Prostate gland (tissue), 2 donors: Measurements from ENCODE around the gene MBLAC1. TPM values are rescaled to one million over a fixed set of nuclear protein-coding genes. Genes with fewer than 3 reads are reported as not detected.

Source experiments
- DNase-seq: peaks from one replicate; pipeline ENCODE4 v3.0.0-alpha.2; 2019; ENCODE audit warnings: low spot score
- H3K27ac ChIP-seq, 2 donors: fragments of 200-600 bp; sonication (generic); 2 replicates each; pipeline ENCODE4 v1.5.1; 2017 to 2019
- H3K27me3 ChIP-seq: fragments of 200-600 bp; sonication (generic); replicated peaks from 2 replicates; pipeline ENCODE4 v1.5.1; 2019; ENCODE audit not compliant: insufficient read depth
- H3K36me3 ChIP-seq, 2 donors: fragments of 200-600 bp; sonication (generic); 1 replicate in 1 of 2; 2 replicates in 1 of 2; pipeline versions ENCODE4 v1.5.1 to v1.8.1; 2017 to 2019
- H3K4me1 ChIP-seq: fragments of 200-600 bp; sonication (generic); replicated peaks from 2 replicates; pipeline ENCODE4 v1.5.1; 2019
- H3K4me3 ChIP-seq, 2 donors: fragments of 200-600 bp; sonication (generic); 2 replicates each; pipeline ENCODE4 v1.5.1; 2017 to 2019
- H3K9me3 ChIP-seq: fragments of 200-600 bp; sonication (generic); 2 replicates; pipeline ENCODE4 v1.5.1; 2017
- CTCF ChIP-seq, 4 experiments: fragments of 200-600 bp in 2 of 4; fragments of 450-650 bp in 2 of 4; sonication (generic) in 2 of 4; IDR thresholded peaks; 1 replicate in 3 of 4; 2 replicates in 1 of 4; pipeline ENCODE4 v1.5.1; 2016 to 2019; ENCODE audit warnings: antibody characterized with exemption in 4 of 4, mild to moderate bottlenecking in 2 of 4, moderate library complexity in 2 of 4
- POLR2A ChIP-seq: fragments of 450-650 bp; IDR thresholded peaks from one replicate; pipeline ENCODE4 v1.6.1; 2016; ENCODE audit warnings: antibody characterized with exemption, mild to moderate bottlenecking
- POLR2AphosphoS5 ChIP-seq: sonication (generic); formaldehyde crosslinking; IDR thresholded peaks from one replicate; pipeline ENCODE4 v1.6.1; 2017; ENCODE audit warnings: antibody characterized with exemption
- WGBS: methylation state at CpG from one replicate; pipeline ENCODE4 v1.1.5; 2018; 5-methylcytosine and 5-hydroxymethylcytosine counted together
- intact Hi-C: fragments of 100-400 bp; cut with DNase I; formaldehyde crosslinking; loops from one replicate; pipeline ENCODE4 v1.14.2; 2022
- total RNA-seq, 2 donors: library from RNA; depleted of rRNA; stranded (reverse); fragments of >200 nt; gene quantifications; one replicate each; pipeline ENCODE4 v1.1.0, GENCODE V29; 2016

The MBLAC1 gene
- total RNA-seq, 2 donors from 2014 or later = 4.4 to 6.1 TPM

DNA sequence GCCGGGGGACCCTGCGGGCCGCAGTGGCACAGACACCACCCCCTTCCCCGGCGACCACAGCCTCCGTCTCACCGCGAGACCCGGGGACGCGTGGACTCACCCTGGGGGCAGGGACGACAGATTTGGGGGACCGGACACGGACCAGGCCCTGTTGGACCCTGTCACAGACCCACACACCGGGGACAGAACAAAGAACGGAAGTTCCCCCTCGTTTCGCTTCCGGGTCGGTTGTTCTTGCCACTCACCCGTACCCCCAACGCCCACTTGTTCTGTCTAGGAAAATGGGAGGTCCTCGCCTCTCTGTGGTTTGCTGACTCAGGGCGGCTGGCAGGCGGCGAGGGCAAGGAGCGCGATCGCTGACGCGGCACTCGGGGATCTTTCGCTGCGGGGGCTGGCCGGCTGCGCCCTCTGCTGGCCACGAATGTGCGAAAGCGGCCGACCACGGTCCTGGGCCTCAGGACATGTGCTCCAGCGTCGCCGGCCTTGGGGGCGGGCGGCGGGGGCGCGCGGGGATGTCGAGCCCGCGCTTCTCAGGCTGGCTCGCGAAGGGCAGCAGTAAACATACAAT lies 45.1 kb upstream of the MBLAC1 start, which contains the start of gene ZNF3:
TSS of gene ZNF3 (minus strand) at position 189 of the 568 bp plus-strand sequence. CDS start 4,366 bp downstream, outside the sequence.
- H3K4me1 ChIP-seq = peaks cover 10% of the 10 kb centered on the region
- intact Hi-C loops = loop anchor here (2.0 kb wide), 2 partner anchors 67 to 87 kb away; partner anchors contain the start of gene ZKSCAN1
- no peaks in the 10 kb centered on the region for H3K9me3 ChIP-seq
- no peaks in the 10 kb centered on the region for H3K36me3 ChIP-seq
- H3K27me3 ChIP-seq = no peaks in the 10 kb centered on the region
- DNase-seq = peak; percentile 98
- peak within 1 kb of the TSS; percentile 76 to 82 for H3K27ac ChIP-seq
- peak within 1 kb of the TSS; percentile 67 to 93 for H3K4me3 ChIP-seq
- 1% methylated on average over 52 of the region's 55 CpGs for WGBS
- TF ChIP-seq CTCF (IDR thresholded peaks at IDR 0.05) (peak; percentile 94 to 98 (median 97)), POLR2AphosphoS5 (peak; percentile 98), POLR2A (peak; percentile 32)

- no peak for TF ChIP-seq POLR2AphosphoS5
- TF ChIP-seq POLR2A = no peak
- TF ChIP-seq CTCF (IDR thresholded peaks at IDR 0.05) = no peak
- Histone ChIP-seq H3K36me3 (no peaks in the 10 kb centered on the region), H3K4me1 (peaks cover 10% of the 10 kb centered on the region), H3K4me3 (no peak overlapping the region), H3K9me3 (no peaks in the 10 kb centered on the region), H3K27ac (peak overlapping the region in 1 of 2 donors; percentile 82), H3K27me3 (no peaks in the 10 kb centered on the region)
- no peak for DNase-seq
- intact Hi-C loops = no loop called here
- 60% methylated on average over 4 of the region's 4 CpGs for WGBS
These were observed 43.8 kb upstream of the MBLAC1 start for GRCh38 chr7:100082978-100083377.

GRCh38 chr7:100085515-100085914 lies 41.3 kb upstream of the MBLAC1 start:
- no peaks in the 10 kb centered on the region for H3K9me3 ChIP-seq
- no peak for DNase-seq
- intact Hi-C loops = loop anchor here (5.0 kb wide), 1 partner anchor 42 kb away; the partner anchor contains the start of gene MBLAC1
- peaks cover 6% of the 10 kb centered on the region for H3K4me1 ChIP-seq
- H3K4me3 ChIP-seq = no peak overlapping the region
- no peaks in the 10 kb centered on the region for H3K36me3 ChIP-seq
- WGBS = 58% methylated on average over 3 of the region's 3 CpGs
- TF ChIP-seq POLR2AphosphoS5 = no peak
- no peak for TF ChIP-seq POLR2A
- no peak for TF ChIP-seq CTCF (IDR thresholded peaks at IDR 0.05)
- no peak overlapping the region for H3K27ac ChIP-seq
- no peaks in the 10 kb centered on the region for H3K27me3 ChIP-seq

DNA sequence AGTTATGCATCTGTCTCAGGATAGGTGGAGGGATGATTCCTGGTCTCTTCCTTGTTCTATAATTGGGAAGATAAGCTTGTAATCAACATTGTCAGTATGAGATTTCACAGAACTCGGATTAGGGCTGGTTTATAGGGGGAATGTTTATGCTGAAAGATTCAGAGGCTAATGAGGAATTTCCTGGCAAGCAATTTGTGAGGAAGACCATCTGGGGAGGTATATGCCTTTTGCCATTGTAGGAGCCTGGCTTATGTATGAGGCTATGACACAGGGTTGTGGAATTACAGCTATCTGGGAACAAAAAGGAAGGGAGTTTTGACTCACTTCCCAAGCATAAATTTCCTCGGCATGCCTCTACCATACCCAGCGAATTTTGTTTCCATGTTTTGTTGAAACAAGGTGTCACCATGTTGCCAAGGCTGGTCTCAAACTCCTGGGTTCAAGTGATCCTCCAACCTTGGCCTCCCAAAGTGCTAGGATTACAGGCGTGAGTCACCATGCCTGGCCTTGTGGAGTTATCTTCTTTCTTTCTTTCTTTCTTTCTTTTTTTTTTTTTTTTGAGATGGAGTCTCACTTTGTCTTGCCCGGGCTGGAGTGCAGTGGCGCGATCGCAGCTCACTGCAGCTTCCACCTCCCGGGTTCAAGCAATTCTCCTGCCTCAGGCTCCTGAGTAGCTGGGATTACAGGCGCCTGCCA lies 39.6 kb upstream of the MBLAC1 start:
- Histone ChIP-seq H3K4me3 (no peak overlapping the region), H3K27me3 (no peaks in the 10 kb centered on the region), H3K27ac (no peak overlapping the region), H3K4me1 (peaks cover 4% of the 10 kb centered on the region), H3K9me3 (no peaks in the 10 kb centered on the region), H3K36me3 (peaks cover 0 to 13% of the 10 kb centered on the region in 2 donors)
- TF ChIP-seq POLR2A = no peak
- TF ChIP-seq CTCF (IDR thresholded peaks at IDR 0.05) = no peak
- TF ChIP-seq POLR2AphosphoS5 = no peak
- 84% methylated on average over 10 of the region's 10 CpGs for WGBS
- intact Hi-C loops = loop anchor here (5.0 kb wide), 1 partner anchor 40 kb away; the partner anchor contains the start of gene MBLAC1
- DNase-seq = no peak
